Stomach (tissue), 9 donors: ENCODE data around the gene CBX7. TPM values are rescaled to one million over a fixed set of nuclear protein-coding genes. Genes with fewer than 3 reads are reported as not detected.

ENCODE experiments used
- DNase-seq, 2 donors: peaks; one replicate each; pipeline versions ENCODE4 v3.0.0 to v3.0.0-alpha.2; 2013 to 2019
- H3K27ac ChIP-seq, 5 donors: fragments of 200-600 bp in 4 of 5; sonication (generic) in 4 of 5; one replicate each; pipeline ENCODE4 v1.5.1; 2013 to 2019; ENCODE audit warnings: mild to moderate bottlenecking in 1 of 5, moderate library complexity in 1 of 5
- H3K27me3 ChIP-seq, 3 donors: fragments of 200-600 bp; sonication (generic); one replicate each; pipeline ENCODE4 v1.5.1; 2017 to 2019; ENCODE audit warnings: mixed run types in 1 of 3
- H3K36me3 ChIP-seq, 4 donors: fragments of 200-600 bp; sonication (generic); 1 replicate in 3 of 4; 2 replicates in 1 of 4; pipeline ENCODE4 v1.5.1; 2016 to 2019
- H3K4me1 ChIP-seq, 4 donors: fragments of 200-600 bp; sonication (generic); one replicate each; pipeline ENCODE4 v1.5.1; 2016 to 2019
- H3K4me3 ChIP-seq, 4 donors: fragments of 200-600 bp; sonication (generic) in 3 of 4; one replicate each; pipeline ENCODE4 v1.5.1; 2016 to 2019; ENCODE audit warnings: mild to moderate bottlenecking in 1 of 4
- H3K9me3 ChIP-seq, 4 donors: fragments of 200-600 bp; sonication (generic); one replicate each; pipeline ENCODE4 v1.5.1; 2016 to 2019
- EP300 ChIP-seq: sonication (generic); formaldehyde crosslinking; IDR thresholded peaks from one replicate; pipeline ENCODE4 v1.6.1; 2017; ENCODE audit warnings: antibody characterized with exemption
- POLR2A ChIP-seq, 4 donors: fragments of 450-650 bp; IDR thresholded peaks; one replicate each; pipeline ENCODE4 v1.6.1; 2016; ENCODE audit warnings: antibody characterized with exemption in 4 of 4, control low read depth in 2 of 4, mild to moderate bottlenecking in 1 of 4, moderate library complexity in 1 of 4
- POLR2AphosphoS5 ChIP-seq, 3 donors: sonication (generic); formaldehyde crosslinking; IDR thresholded peaks; one replicate each; pipeline ENCODE4 v1.6.1; 2016; ENCODE audit warnings: antibody characterized with exemption in 3 of 3
- WGBS, 5 donors: extraction: QIAGEN DNeasy Blood & Tissue Kit in 3 of 5; methylation state at CpG; one replicate each; pipeline versions ENCODE4 v1.1.5 to v1.1.7; 2013 to 2018; 5-methylcytosine and 5-hydroxymethylcytosine counted together
- intact Hi-C: fragments of 100-400 bp; cut with DNase I; formaldehyde crosslinking; loops from one replicate; pipeline ENCODE4 v1.15.1; 2023; ENCODE audit warnings: low total_unique reads
- polyA plus RNA-seq, 3 donors: library from polyadenylated mRNA; stranded (reverse); fragments of 200-250 nt; gene quantifications; one replicate each; pipeline ENCODE4 v1.2.3, GENCODE V29; 2013
- total RNA-seq, 5 donors: library from RNA; depleted of rRNA; stranded (reverse); fragments of >200 nt; gene quantifications; one replicate each; pipeline versions ENCODE4 v1.1.0 to v1.2.3, GENCODE V29; 2014 to 2016
- TF ChIP-seq, protein P1 (sequence below), 7 experiments: fragments of 450-650 bp in 4 of 7; fragments of 200-600 bp in 3 of 7; sonication (generic) in 3 of 7; IDR thresholded peaks; one replicate each; pipeline ENCODE4 v1.5.1; 2016 to 2019; ENCODE audit warnings: antibody characterized with exemption in 7 of 7, control low read depth in 2 of 7, mild to moderate bottlenecking in 1 of 7
- donor health status: healthy with polysubstance abuse.
- donor health status: Bipolar disorder and iron deficiency.
- donor health status: healthy.

CBX7 gene
- total and polyA plus RNA-seq, 8 donors: 10.1 to 84.6 (median 29.7) TPM

DNA sequence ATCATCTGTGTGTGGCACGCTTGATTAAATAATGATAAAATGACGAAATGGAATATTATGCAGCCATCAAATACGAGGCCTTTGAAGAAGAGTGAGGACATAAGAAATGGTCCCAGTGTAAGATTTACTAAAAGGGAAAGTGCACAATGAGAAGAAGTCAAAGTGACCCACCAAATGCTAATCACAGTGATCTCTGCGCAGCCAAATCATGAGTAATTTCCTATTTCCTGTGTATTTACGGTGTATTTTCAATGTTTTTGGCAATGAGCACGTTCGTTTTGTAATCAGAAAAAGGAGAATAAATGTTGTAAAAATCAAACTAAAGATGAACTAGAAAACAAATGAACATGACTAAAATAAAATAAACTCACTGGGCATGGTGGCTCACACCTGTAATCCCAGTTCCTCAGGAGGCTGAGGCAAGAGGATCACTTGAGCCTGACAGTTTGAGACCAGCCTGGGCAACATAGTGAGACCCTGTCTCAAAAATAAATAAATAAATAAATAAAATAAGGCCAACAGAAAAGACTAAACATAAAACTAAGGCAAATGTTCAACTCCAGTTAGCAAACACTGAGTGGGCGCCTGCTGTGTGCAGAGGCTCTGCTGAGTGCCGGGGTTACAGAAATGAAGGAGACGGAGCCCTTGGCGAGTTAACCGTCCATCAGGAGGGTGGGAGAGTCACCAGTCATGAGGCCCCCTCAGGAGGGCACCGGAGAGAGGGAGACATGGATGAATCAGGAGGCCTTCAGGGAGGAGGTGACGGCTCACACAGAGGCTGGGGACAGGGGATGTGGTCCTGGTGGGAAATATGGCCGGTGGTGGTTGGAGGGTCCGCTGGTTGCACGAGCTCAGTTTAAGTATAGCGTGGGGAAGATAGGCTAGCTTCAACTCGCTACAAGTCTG is 26.0 kb upstream of the CBX7 start:
- no peak overlapping the region for H3K4me3 ChIP-seq
- no peaks in the 10 kb centered on the region for H3K27me3 ChIP-seq
- peak overlapping the region; percentile 32 to 85 (median 71) for H3K27ac ChIP-seq
- TF ChIP-seq EP300 (no peak), POLR2AphosphoS5 (IDR thresholded peaks at IDR 0.05) (no peak), POLR2A (IDR thresholded peaks at IDR 0.05) (no peak)
- TF ChIP-seq, protein P1, sequence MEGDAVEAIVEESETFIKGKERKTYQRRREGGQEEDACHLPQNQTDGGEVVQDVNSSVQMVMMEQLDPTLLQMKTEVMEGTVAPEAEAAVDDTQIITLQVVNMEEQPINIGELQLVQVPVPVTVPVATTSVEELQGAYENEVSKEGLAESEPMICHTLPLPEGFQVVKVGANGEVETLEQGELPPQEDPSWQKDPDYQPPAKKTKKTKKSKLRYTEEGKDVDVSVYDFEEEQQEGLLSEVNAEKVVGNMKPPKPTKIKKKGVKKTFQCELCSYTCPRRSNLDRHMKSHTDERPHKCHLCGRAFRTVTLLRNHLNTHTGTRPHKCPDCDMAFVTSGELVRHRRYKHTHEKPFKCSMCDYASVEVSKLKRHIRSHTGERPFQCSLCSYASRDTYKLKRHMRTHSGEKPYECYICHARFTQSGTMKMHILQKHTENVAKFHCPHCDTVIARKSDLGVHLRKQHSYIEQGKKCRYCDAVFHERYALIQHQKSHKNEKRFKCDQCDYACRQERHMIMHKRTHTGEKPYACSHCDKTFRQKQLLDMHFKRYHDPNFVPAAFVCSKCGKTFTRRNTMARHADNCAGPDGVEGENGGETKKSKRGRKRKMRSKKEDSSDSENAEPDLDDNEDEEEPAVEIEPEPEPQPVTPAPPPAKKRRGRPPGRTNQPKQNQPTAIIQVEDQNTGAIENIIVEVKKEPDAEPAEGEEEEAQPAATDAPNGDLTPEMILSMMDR (IDR thresholded peaks at IDR 0.05): no peak
- H3K9me3 ChIP-seq: peaks cover 0 to 8% (median 5%) of the 10 kb centered on the region in 4 donors
- intact Hi-C loops: no loop called here
- DNase-seq: no peak
- H3K4me1 ChIP-seq: peaks cover 33 to 47% (median 36%) of the 10 kb centered on the region in 4 donors
- H3K36me3 ChIP-seq: no peaks in the 10 kb centered on the region
- WGBS, 5 donors: 83 to 88% (median 86%) methylated on average over 19 of the region's 19 CpGs

DNA sequence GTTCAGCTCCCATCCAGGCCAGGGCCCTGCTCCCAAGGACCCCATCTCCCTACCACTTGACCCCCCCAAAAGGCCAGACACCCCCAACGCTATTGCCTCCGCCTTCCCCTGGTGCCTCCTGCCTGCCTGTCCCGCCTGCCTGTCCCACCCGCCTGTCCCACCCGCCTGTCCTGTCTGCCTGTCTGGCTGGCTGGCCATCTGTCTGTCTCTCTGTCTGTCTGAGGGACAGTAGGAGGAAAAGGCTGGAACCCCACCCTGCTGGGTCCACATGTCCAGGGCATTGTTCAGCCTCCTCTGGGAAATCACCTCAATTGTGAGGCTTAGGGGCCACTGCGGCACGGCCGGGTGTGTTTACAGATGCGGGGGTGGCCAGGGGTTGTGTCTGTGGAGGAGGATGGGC is 25.3 kb upstream of the CBX7 start:
- DNase-seq: no peak
- 70 to 92% (median 83%) methylated on average over 9 of the region's 9 CpGs for WGBS, 5 donors
- no peaks in the 10 kb centered on the region for H3K27me3 ChIP-seq
- no peaks in the 10 kb centered on the region for H3K36me3 ChIP-seq
- TF ChIP-seq POLR2AphosphoS5 (IDR thresholded peaks at IDR 0.05): no peak
- TF ChIP-seq, protein P1 (IDR thresholded peaks at IDR 0.05): no peak
- TF ChIP-seq POLR2A (IDR thresholded peaks at IDR 0.05): no peak
- TF ChIP-seq EP300: no peak
- no peak overlapping the region for H3K4me3 ChIP-seq
- H3K4me1 ChIP-seq: peaks cover 38 to 53% (median 41%) of the 10 kb centered on the region in 4 donors
- peak overlapping the region; percentile 32 to 85 (median 71) for H3K27ac ChIP-seq
- peaks cover 0 to 8% (median 5%) of the 10 kb centered on the region in 4 donors for H3K9me3 ChIP-seq
- intact Hi-C loops: no loop called here

DNA sequence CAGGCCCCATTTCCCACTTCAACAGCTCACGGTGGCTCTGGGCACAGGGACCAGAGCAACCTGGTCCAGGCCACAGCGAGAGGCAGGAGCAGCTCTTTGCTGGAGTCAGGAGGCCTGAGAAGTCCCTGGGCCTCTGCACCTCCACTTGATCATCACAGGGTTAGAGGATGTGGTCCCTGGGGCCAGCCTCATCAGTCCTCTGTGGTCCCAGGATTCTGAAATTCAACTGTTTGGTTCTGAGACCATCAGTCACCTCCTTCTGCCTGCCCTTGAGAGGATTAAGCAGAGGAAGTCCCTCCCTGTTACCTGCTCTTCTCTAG is 24.9 kb upstream of the CBX7 start:
- peak overlapping the region; percentile 5 to 85 (median 71) for H3K27ac ChIP-seq
- DNase-seq: no peak
- 83 to 94% (median 89%) methylated on average over 2 of the region's 2 CpGs; no CpG with 5 or more reads in 1 of the 5 donors for WGBS, 5 donors
- intact Hi-C loops: no loop called here
- no peaks in the 10 kb centered on the region for H3K27me3 ChIP-seq
- no peak overlapping the region for H3K4me3 ChIP-seq
- TF ChIP-seq POLR2A (IDR thresholded peaks at IDR 0.05): no peak
- TF ChIP-seq, protein P1 (IDR thresholded peaks at IDR 0.05): no peak
- H3K9me3 ChIP-seq: peaks cover 0 to 8% (median 5%) of the 10 kb centered on the region in 4 donors
- peaks cover 38 to 53% (median 41%) of the 10 kb centered on the region in 4 donors for H3K4me1 ChIP-seq
- H3K36me3 ChIP-seq: no peaks in the 10 kb centered on the region

DNA sequence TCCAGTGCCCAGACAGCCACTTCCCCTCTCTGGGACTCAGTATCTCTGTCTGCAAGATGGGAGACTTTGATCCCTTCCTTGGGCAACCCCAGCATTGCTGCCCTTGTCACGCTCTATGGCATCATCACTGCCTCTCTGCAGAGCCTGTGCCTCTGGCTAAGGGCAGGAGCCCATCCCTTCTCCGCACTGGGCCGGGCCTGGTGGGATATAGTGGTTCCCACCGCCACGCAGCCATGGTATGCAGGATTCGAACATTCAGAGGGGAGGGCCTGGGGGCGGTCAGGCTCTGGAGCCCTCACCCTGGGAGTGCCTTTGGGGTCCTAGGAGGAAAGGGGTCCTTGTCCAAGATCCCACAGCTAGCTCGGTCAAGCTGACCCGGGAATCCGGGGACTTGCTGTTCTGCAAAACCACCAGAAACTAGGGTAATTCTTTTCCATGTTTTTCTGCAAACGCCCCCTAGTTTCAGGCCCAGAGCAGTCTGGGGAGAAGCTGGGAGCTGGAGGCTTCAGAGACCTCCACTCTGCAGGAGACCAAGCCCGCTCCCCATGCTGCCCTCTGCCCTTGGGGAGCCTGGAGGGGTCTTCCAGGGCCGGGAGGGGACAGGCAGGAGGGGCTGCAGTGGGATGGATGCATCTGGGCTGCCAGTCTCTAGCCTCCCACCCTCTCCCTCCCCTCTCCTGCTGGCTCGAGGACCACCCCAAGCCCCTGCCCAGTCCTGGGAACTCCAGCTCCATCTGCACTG is 24.4 kb upstream of the CBX7 start:
- no peaks in the 10 kb centered on the region for H3K27me3 ChIP-seq
- 81 to 91% (median 86%) methylated on average over 11 to 14 of the region's 14 CpGs for WGBS, 5 donors
- DNase-seq: no peak
- peaks cover 0 to 5% (median 4%) of the 10 kb centered on the region in 4 donors for H3K9me3 ChIP-seq
- H3K4me3 ChIP-seq: no peak overlapping the region
- no peaks in the 10 kb centered on the region for H3K36me3 ChIP-seq
- intact Hi-C loops: no loop called here
- peak overlapping the region; percentile 55 to 85 (median 71) for H3K27ac ChIP-seq
- H3K4me1 ChIP-seq: peaks cover 38 to 56% (median 41%) of the 10 kb centered on the region in 4 donors
- TF ChIP-seq EP300: no peak
- no peak for TF ChIP-seq POLR2AphosphoS5 (IDR thresholded peaks at IDR 0.05)
- TF ChIP-seq, protein P1 (IDR thresholded peaks at IDR 0.05): no peak
- no peak for TF ChIP-seq POLR2A (IDR thresholded peaks at IDR 0.05)
